Kidney epithelial cell (primary cell): Measurements from ENCODE around the gene GC. TPM values are rescaled to one million over a fixed set of nuclear protein-coding genes. Genes with fewer than 3 reads are reported as not detected.

Experiments used
- DNase-seq: peaks from one replicate; pipeline ENCODE4 v3.0.0-alpha.2; 2010; ENCODE audit warnings: low read depth
- H3K27me3 ChIP-seq: 2 replicates; pipeline ENCODE4 v1.6.0; 2011; ENCODE audit warnings: low read length; ENCODE audit not compliant: control insufficient read depth, insufficient read depth
- H3K36me3 ChIP-seq: 2 replicates; pipeline ENCODE4 v1.5.1; 2011; ENCODE audit warnings: low read length; ENCODE audit not compliant: control insufficient read depth, insufficient read depth
- H3K4me3 ChIP-seq: 2 replicates; pipeline ENCODE4 v1.5.1; 2011; ENCODE audit warnings: low read depth, mild to moderate bottlenecking, control low read depth, low read length
- CTCF ChIP-seq: IDR thresholded peaks from 2 replicates; pipeline ENCODE4 v1.5.1; 2011; ENCODE audit warnings: mild to moderate bottlenecking, moderate library complexity, low read length, control low read depth, inconsistent platforms; ENCODE audit not compliant: insufficient read depth, poor library complexity, severe bottlenecking
- total RNA-seq: library from RNA; depleted of rRNA; stranded (reverse); fragments of >200 nt; gene quantifications from 2 replicates; pipeline ENCODE4 v1.2.3, GENCODE V29; 2015

Gene GC
- total RNA-seq, 1 donor from 2014 or later = not detected

GRCh38 chr4:71697031-71697430 lies 86.8 kb downstream of the GC start:
- no peak for DNase-seq
- no peaks in the 10 kb centered on the region for H3K36me3 ChIP-seq
- no peak overlapping the region for H3K4me3 ChIP-seq
- no peaks in the 10 kb centered on the region for H3K27me3 ChIP-seq
- no peak for TF ChIP-seq CTCF

GRCh38 chr4:71694961-71695360 lies 88.9 kb downstream of the GC start:
- H3K36me3 ChIP-seq = no peaks in the 10 kb centered on the region
- TF ChIP-seq CTCF = no peak
- no peaks in the 10 kb centered on the region for H3K27me3 ChIP-seq
- no peak overlapping the region for H3K4me3 ChIP-seq
- DNase-seq = no peak

- no peak overlapping the region for H3K4me3 ChIP-seq
- H3K36me3 ChIP-seq = no peaks in the 10 kb centered on the region
- no peak for DNase-seq
- no peaks in the 10 kb centered on the region for H3K27me3 ChIP-seq
- TF ChIP-seq CTCF = no peak
These were observed 90.9 kb downstream of the GC start for GRCh38 chr4:71692963-71693362.

GRCh38 chr4:71692198-71692597 lies 91.7 kb downstream of the GC start:
- H3K4me3 ChIP-seq = no peak overlapping the region
- no peaks in the 10 kb centered on the region for H3K36me3 ChIP-seq
- no peak for TF ChIP-seq CTCF
- DNase-seq = no peak
- H3K27me3 ChIP-seq = no peaks in the 10 kb centered on the region

Other genes starting within 250 kb of the GC start
- gene NPFFR2, start 247.9 kb upstream of the GC start, total RNA-seq = 6.2 and 7.7 TPM in 2 replicates